ENCODE measurements around the gene LRP1.

DNA sequence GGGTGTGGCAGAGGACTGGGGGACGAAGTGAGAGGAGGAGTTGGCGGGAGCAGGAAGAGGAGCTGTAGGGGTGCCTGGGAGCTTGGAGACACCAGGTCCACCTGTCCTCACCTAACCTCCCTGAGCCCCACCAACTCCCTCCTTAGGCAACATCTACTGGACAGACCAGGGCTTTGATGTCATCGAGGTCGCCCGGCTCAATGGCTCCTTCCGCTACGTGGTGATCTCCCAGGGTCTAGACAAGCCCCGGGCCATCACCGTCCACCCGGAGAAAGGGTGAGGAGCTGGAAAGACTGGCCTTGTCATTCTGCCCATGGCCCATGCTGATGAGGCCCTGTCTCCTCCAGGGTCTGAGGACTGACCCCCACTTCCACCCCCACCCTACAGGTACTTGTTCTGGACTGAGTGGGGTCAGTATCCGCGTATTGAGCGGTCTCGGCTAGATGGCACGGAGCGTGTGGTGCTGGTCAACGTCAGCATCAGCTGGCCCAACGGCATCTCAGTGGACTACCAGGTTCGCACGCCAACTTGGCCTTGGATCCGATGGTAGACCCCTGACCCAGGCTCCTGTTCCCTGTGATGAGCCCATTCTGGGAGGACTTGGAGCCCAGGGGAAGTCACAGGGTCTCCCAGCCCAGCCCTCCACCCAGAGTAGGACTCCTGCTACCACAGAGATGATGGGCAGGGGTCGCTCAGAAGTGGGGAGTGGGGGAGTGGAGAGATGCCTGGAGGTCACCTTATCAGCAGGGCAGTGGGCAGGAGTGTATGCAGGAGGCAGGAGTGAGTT, 55.8 kb downstream of the LRP1 start:
- TF ChIP-seq POLR2AphosphoS5 (IDR thresholded peaks at IDR 0.05; ENCODE audit: low read depth, low read length): no peak
- TF ChIP-seq, protein P1, sequence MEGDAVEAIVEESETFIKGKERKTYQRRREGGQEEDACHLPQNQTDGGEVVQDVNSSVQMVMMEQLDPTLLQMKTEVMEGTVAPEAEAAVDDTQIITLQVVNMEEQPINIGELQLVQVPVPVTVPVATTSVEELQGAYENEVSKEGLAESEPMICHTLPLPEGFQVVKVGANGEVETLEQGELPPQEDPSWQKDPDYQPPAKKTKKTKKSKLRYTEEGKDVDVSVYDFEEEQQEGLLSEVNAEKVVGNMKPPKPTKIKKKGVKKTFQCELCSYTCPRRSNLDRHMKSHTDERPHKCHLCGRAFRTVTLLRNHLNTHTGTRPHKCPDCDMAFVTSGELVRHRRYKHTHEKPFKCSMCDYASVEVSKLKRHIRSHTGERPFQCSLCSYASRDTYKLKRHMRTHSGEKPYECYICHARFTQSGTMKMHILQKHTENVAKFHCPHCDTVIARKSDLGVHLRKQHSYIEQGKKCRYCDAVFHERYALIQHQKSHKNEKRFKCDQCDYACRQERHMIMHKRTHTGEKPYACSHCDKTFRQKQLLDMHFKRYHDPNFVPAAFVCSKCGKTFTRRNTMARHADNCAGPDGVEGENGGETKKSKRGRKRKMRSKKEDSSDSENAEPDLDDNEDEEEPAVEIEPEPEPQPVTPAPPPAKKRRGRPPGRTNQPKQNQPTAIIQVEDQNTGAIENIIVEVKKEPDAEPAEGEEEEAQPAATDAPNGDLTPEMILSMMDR (IDR thresholded peaks at IDR 0.05): no peak
